Keratinocyte (primary cell): ENCODE data around the gene MAEA. TPM values are rescaled to one million over a fixed set of nuclear protein-coding genes. Genes with fewer than 3 reads are reported as not detected.
A peak's percentile ranks its signal among the peaks of the same experiment; 100 is the strongest.

Source experiments
- DNase-seq: peaks from one replicate; pipeline ENCODE4 v3.0.0-alpha.2; 2011; ENCODE audit warnings: low read depth, missing footprints, low spot score
- FAIRE-seq: peaks from 2 replicates; lab custom pipeline; 2011; peaks lifted over from hg19 to GRCh38; lab: Jason Lieb, UNC
- H2AFZ ChIP-seq: 2 replicates; pipeline ENCODE4 v1.6.0; 2012; ENCODE audit warnings: low read length, control low read depth, inconsistent platforms; ENCODE audit not compliant: control insufficient read depth
- H3K27ac ChIP-seq: 2 replicates; pipeline ENCODE4 v1.5.1; 2011; ENCODE audit warnings: low read length; ENCODE audit not compliant: control insufficient read depth, insufficient read depth
- H3K27me3 ChIP-seq: 3 replicates; pipeline ENCODE4 v1.6.0; 2011; ENCODE audit warnings: low read length; ENCODE audit not compliant: control insufficient read depth, insufficient read depth; ENCODE audit errors: extremely low read depth
- H3K36me3 ChIP-seq, 2 experiments: 2 replicates in 1 of 2; 3 replicates in 1 of 2; pipeline ENCODE4 v1.5.1; 2011; ENCODE audit warnings: low read length in 2 of 2, mild to moderate bottlenecking in 1 of 2; ENCODE audit not compliant: control insufficient read depth in 2 of 2, insufficient read depth in 2 of 2; ENCODE audit errors: extremely low read depth in 1 of 2
- H3K4me1 ChIP-seq: 3 replicates; pipeline ENCODE4 v1.5.1; 2011; ENCODE audit warnings: low read length; ENCODE audit not compliant: control insufficient read depth, insufficient read depth; ENCODE audit errors: extremely low read depth
- H3K4me2 ChIP-seq: 3 replicates; pipeline ENCODE4 v1.6.0; 2011; ENCODE audit warnings: low read depth, low read length; ENCODE audit not compliant: control insufficient read depth, insufficient read depth; ENCODE audit errors: extremely low read depth
- H3K4me3 ChIP-seq, 3 experiments: fragments of 200-600 bp in 1 of 3; sonication (generic) in 1 of 3; 2 replicates in 2 of 3; 3 replicates in 1 of 3; pipeline ENCODE4 v1.5.1; 2011 to 2016; ENCODE audit warnings: low read length in 3 of 3, mild to moderate bottlenecking in 3 of 3, control low read depth in 2 of 3, inconsistent platforms in 1 of 3, low read depth in 1 of 3, mixed read lengths in 1 of 3, mixed run types in 1 of 3, moderate library complexity in 1 of 3; ENCODE audit not compliant: control insufficient read depth in 2 of 3, insufficient read depth in 2 of 3; ENCODE audit errors: extremely low read depth in 1 of 3
- H3K79me2 ChIP-seq: 2 replicates; pipeline ENCODE4 v1.6.0; 2012; ENCODE audit warnings: low read length; ENCODE audit not compliant: control insufficient read depth, insufficient read depth
- H3K9ac ChIP-seq: 3 replicates; pipeline ENCODE4 v1.6.0; 2011; ENCODE audit warnings: low read length; ENCODE audit not compliant: control insufficient read depth, insufficient read depth; ENCODE audit errors: extremely low read depth
- H3K9me1 ChIP-seq: 3 replicates; pipeline ENCODE4 v1.6.0; 2011; ENCODE audit warnings: low read length; ENCODE audit not compliant: control insufficient read depth, insufficient read depth; ENCODE audit errors: extremely low read depth
- H3K9me3 ChIP-seq: 2 replicates; pipeline ENCODE4 v1.5.1; 2012; ENCODE audit warnings: low read depth, low read length; ENCODE audit not compliant: control insufficient read depth
- H4K20me1 ChIP-seq: 3 replicates; pipeline ENCODE4 v1.6.0; 2011; ENCODE audit warnings: low read length; ENCODE audit not compliant: control insufficient read depth, insufficient read depth; ENCODE audit errors: extremely low read depth
- CTCF ChIP-seq, 3 experiments: IDR thresholded peaks in 1 of 3; conservative IDR thresholded peaks in 1 of 3; optimal IDR thresholded peaks in 1 of 3; 2 replicates in 2 of 3; 3 replicates in 1 of 3; pipeline versions ENCODE3 to v1.5.1; 2011; ENCODE audit warnings: low read length in 3 of 3, mild to moderate bottlenecking in 3 of 3, moderate library complexity in 2 of 3, control low read depth in 1 of 3, inconsistent platforms in 1 of 3; ENCODE audit not compliant: insufficient read depth in 2 of 3; ENCODE audit errors: extremely low read depth in 1 of 3
- EZH2 ChIP-seq: IDR thresholded peaks from one replicate; pipeline ENCODE4 v1.6.1; 2012; ENCODE audit warnings: inconsistent platforms, mild to moderate bottlenecking, low read length, moderate library complexity
- dilution Hi-C: fragments of 300-500 bp; cut with MboI; formaldehyde crosslinking; loops from one replicate; pipeline ENCODE4 v1.7.0; 2020; ENCODE audit warnings: low sequenced_read_pairs; ENCODE audit not compliant: extremely low pct_ligation_motif_present
- polyA plus RNA-seq, 5 experiments: library from polyadenylated mRNA; depleted of rRNA in 3 of 5; stranded (reverse) in 3 of 5; stranded (forward) in 1 of 5; unstranded in 1 of 5; fragments of >200 nt; gene quantifications; 1 replicate in 1 of 5; 2 replicates in 3 of 5; 3 replicates in 1 of 5; pipeline versions ENCODE4 v1.2.1 to v1.2.3, GENCODE V29; 2011 to 2012; ENCODE audit warnings: missing spikeins in 2 of 5, low read depth in 1 of 5, low replicate concordance in 1 of 5

Gene MAEA
- polyA plus RNA-seq, 1 donor (not counting 4 experiments of a cell fraction or from before 2014, with no cell fraction given) = 89.7 TPM

- Histone ChIP-seq H3K4me1 (peaks cover 8% of the 10 kb centered on the region), H3K27ac (no peak overlapping the region), H3K27me3 (no peaks in the 10 kb centered on the region), H3K9me1 (no peaks in the 10 kb centered on the region), H3K9ac (no peak overlapping the region), H3K4me3 (no peak overlapping the region), H4K20me1 (no peaks in the 10 kb centered on the region), H3K4me2 (no peak overlapping the region), H3K79me2 (peaks cover 13% of the 10 kb centered on the region), H3K9me3 (no peaks in the 10 kb centered on the region), H3K36me3 (no peaks in the 10 kb centered on the region), H2AFZ (no peak overlapping the region)
- DNase-seq (no peak), FAIRE-seq (no peak)
- dilution Hi-C loops = no loop called here
- TF ChIP-seq EZH2 (no peak), CTCF (optimal IDR thresholded peaks at IDR 0.05 in 1 of 3, IDR thresholded peaks at IDR 0.05 in 1 of 3, conservative IDR thresholded peaks at IDR 0.05 in 1 of 3; ENCODE audit: extremely low read depth in 1 of 3, insufficient read depth in 2 of 3, low read length in 3 of 3) (peak in 2 of 3 experiments; percentile 14 to 22)
These were observed 3.7 kb upstream of the MAEA start for GRCh38 chr4:1285790-1286553.

GRCh38 chr4:1288786-1289185, 905 bp upstream of the MAEA start:
- Histone ChIP-seq H3K4me1 (peaks cover 23% of the 10 kb centered on the region), H3K79me2 (peaks cover 41% of the 10 kb centered on the region), H3K27ac (peak overlapping the region; percentile 67), H3K4me3 (peak overlapping the region; percentile 78 to 83 (median 83)), H3K36me3 (peaks cover 0 to 4% of the 10 kb centered on the region in 2 experiments), H4K20me1 (peaks cover 4% of the 10 kb centered on the region), H3K27me3 (no peaks in the 10 kb centered on the region), H3K9me1 (no peaks in the 10 kb centered on the region), H2AFZ (peak overlapping the region; percentile 83), H3K9ac (peak overlapping the region; percentile 90), H3K9me3 (no peaks in the 10 kb centered on the region), H3K4me2 (peak overlapping the region; percentile 86)
- TF ChIP-seq EZH2 (no peak), CTCF (optimal IDR thresholded peaks at IDR 0.05 in 1 of 3, IDR thresholded peaks at IDR 0.05 in 1 of 3, conservative IDR thresholded peaks at IDR 0.05 in 1 of 3; ENCODE audit: extremely low read depth in 1 of 3, insufficient read depth in 2 of 3, low read length in 3 of 3) (no peak)
- DNase-seq = no peak
- dilution Hi-C loops = no loop called here
- peak; percentile 51 for FAIRE-seq
